ENCODE data around the gene SRSF11.

DNA sequence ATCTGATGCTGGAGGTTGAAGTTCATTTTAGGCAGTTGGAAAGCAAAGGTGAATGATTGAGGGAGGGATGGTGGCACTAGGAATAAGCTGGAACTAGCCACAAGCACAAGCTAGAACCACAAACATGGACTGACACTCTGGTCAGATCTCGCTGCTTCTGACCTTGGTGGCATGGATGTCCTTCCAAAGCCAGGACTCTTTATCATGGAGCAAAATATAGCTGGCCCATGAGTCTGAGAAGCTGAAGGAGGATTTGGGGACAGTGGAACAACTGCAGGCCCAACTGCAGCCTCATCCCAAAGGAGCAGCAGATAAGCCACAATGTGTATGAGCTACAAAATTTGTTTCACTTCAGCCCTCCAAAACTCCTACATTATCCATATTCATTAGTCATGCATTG lies 35.5 kb downstream of the SRSF11 start:
- TF ChIP-seq, protein P1, sequence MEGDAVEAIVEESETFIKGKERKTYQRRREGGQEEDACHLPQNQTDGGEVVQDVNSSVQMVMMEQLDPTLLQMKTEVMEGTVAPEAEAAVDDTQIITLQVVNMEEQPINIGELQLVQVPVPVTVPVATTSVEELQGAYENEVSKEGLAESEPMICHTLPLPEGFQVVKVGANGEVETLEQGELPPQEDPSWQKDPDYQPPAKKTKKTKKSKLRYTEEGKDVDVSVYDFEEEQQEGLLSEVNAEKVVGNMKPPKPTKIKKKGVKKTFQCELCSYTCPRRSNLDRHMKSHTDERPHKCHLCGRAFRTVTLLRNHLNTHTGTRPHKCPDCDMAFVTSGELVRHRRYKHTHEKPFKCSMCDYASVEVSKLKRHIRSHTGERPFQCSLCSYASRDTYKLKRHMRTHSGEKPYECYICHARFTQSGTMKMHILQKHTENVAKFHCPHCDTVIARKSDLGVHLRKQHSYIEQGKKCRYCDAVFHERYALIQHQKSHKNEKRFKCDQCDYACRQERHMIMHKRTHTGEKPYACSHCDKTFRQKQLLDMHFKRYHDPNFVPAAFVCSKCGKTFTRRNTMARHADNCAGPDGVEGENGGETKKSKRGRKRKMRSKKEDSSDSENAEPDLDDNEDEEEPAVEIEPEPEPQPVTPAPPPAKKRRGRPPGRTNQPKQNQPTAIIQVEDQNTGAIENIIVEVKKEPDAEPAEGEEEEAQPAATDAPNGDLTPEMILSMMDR (IDR thresholded peaks at IDR 0.05; ENCODE audit: low read depth, low read length, poor library complexity, severe bottlenecking), result no peak
- no peak for TF ChIP-seq EZH2phosphoT487 (IDR thresholded peaks at IDR 0.05; ENCODE audit: borderline replicate concordance, low read length)

Data from DOHH2 (cell line).